K562 (cell line): ENCODE data around the gene PRR29. TPM values are rescaled to one million over a fixed set of nuclear protein-coding genes. Genes with fewer than 3 reads are reported as not detected.
A peak's percentile ranks its signal among the peaks of the same experiment; 100 is the strongest.

Experiments
- CBX1 ChIP-seq: sonication (generic); IDR thresholded peaks from 2 replicates; pipeline ENCODE4 v1.6.1; 2016; ENCODE audit warnings: antibody characterized with exemption, low read depth, mild to moderate bottlenecking
- CREBBP ChIP-seq: IDR thresholded peaks from one replicate; pipeline ENCODE4 v1.6.1; 2012; ENCODE audit warnings: low read depth, mild to moderate bottlenecking, control low read depth, inconsistent platforms, low read length
- HNRNPL ChIP-seq: fragments of 200-400 bp; formaldehyde crosslinking; IDR thresholded peaks from 2 replicates; pipeline ENCODE4 v1.6.1; 2017; ENCODE audit warnings: low read depth, mild to moderate bottlenecking, low read length
- L3MBTL2 ChIP-seq: fragments of 450-650 bp; IDR thresholded peaks from 2 replicates; pipeline ENCODE4 v1.6.1; 2016; ENCODE audit warnings: mild to moderate bottlenecking, moderate library complexity
- POLR3A ChIP-seq: IDR thresholded peaks from 2 replicates; pipeline ENCODE4 v1.6.1; 2011; ENCODE audit warnings: borderline replicate concordance, mild to moderate bottlenecking, moderate library complexity; ENCODE audit not compliant: insufficient read length, insufficient read depth; ENCODE audit errors: extremely low read depth
- PURB ChIP-seq: sonication (generic); formaldehyde crosslinking; IDR thresholded peaks from 2 replicates; pipeline ENCODE4 v1.9.0; 2021; ENCODE audit warnings: low read depth, mild to moderate bottlenecking, missing genetic modification reagents
- RUNX1 ChIP-seq: sonication (generic); IDR thresholded peaks from 2 replicates; pipeline ENCODE4 v1.6.1; 2016; ENCODE audit warnings: antibody characterized with exemption, low read depth
- SMARCA5 ChIP-seq: fragments of 450-650 bp; IDR thresholded peaks from 2 replicates; pipeline ENCODE4 v1.6.1; 2016
- SREBF1 ChIP-seq: fragments of 150-350 bp; IDR thresholded peaks from 2 replicates; pipeline ENCODE4 v1.6.1; 2014; ENCODE audit warnings: antibody characterized with exemption, low read depth, low read length, borderline replicate concordance
- TGIF2 ChIP-seq: sonication (generic); formaldehyde crosslinking; IDR thresholded peaks from 2 replicates; pipeline ENCODE4 v1.8.1; 2022; ENCODE audit warnings: mild to moderate bottlenecking, missing genetic modification reagents, moderate library complexity
- ZNF274 ChIP-seq: IDR thresholded peaks from 2 replicates; pipeline ENCODE4 v1.6.1; 2011; ENCODE audit warnings: low read depth, mild to moderate bottlenecking, low read length, moderate library complexity, borderline replicate concordance
- ZNF316 ChIP-seq: fragments of 450-650 bp; IDR thresholded peaks from 2 replicates; pipeline ENCODE4 v1.6.1; 2016
- ZNF77 ChIP-seq: fragments of 250-450 bp; sonication (Bioruptor Pico); IDR thresholded peaks from 2 replicates; pipeline ENCODE4 v1.5.0; 2020
- polyA plus RNA-seq, 8 experiments: library from polyadenylated mRNA; depleted of rRNA in 4 of 8; stranded (reverse) in 5 of 8; unstranded in 3 of 8; fragments of >200 nt; fragmentation: Nextera tagmentation in 2 of 8; fragmentation: Illumina TruSeq in 1 of 8; extraction: Ambion mirVana in 2 of 8; extraction: Trizol in 1 of 8; gene quantifications; 2 replicates each; pipeline versions ENCODE4 v1.2.1 to v1.2.3, GENCODE V29; 2011 to 2014; ENCODE audit warnings: inconsistent platforms in 1 of 8, missing spikeins in 1 of 8
- total RNA-seq, 7 experiments: library from RNA; depleted of rRNA in 6 of 7; stranded (reverse); fragments of >200 nt in 6 of 7; fragmentation: Illumina TruSeq in 2 of 7; extraction: Trizol in 2 of 7; gene quantifications; 2 replicates each; pipeline versions ENCODE4 v1.2.1 to v1.2.3, GENCODE V29; 2011 to 2021; ENCODE audit warnings: low replicate concordance in 1 of 7
- TF ChIP-seq, protein P1 (sequence below): fragments of 250-450 bp; sonication (Bioruptor Pico); IDR thresholded peaks from 2 replicates; pipeline ENCODE4 v1.4.0; 2020; ENCODE audit warnings: mild to moderate bottlenecking, moderate library complexity
- TF ChIP-seq, protein P2 (sequence below), 3 experiments: fragments of 200-800 bp in 1 of 3; sonication (Bioruptor generic) in 1 of 3; sonication (generic) in 1 of 3; formaldehyde crosslinking in 1 of 3; IDR thresholded peaks; 2 replicates each; pipeline versions ENCODE4 v1.6.1 to v1.8.0; 2016 to 2022; ENCODE audit warnings: mild to moderate bottlenecking in 2 of 3, missing compliant biosample characterization in 2 of 3, missing genetic modification characterization in 2 of 3, missing genetic modification reagents in 1 of 3
- TF ChIP-seq, protein P3 (sequence below): sonication (generic); formaldehyde crosslinking; IDR thresholded peaks from 2 replicates; pipeline ENCODE4 v1.9.0; 2022; ENCODE audit warnings: mild to moderate bottlenecking, missing genetic modification reagents
- TF ChIP-seq, protein P4 (sequence below): fragments of 250-450 bp; sonication (Bioruptor Pico); IDR thresholded peaks from 2 replicates; pipeline ENCODE4 v1.5.0; 2021; ENCODE audit warnings: mild to moderate bottlenecking, moderate library complexity
- TF ChIP-seq, protein P5 (sequence below): fragments of 250-450 bp; sonication (Bioruptor Pico); IDR thresholded peaks from 2 replicates; pipeline ENCODE4 v1.5.0; 2021; ENCODE audit warnings: mild to moderate bottlenecking, borderline replicate concordance

Gene PRR29
- total and polyA plus RNA-seq, 9 of the 15 experiments (the other 6 are each of a cell fraction or from before 2014, with no cell fraction given), result 0.08 to 0.58 (median 0.15) TPM; not detected in 5

DNA sequence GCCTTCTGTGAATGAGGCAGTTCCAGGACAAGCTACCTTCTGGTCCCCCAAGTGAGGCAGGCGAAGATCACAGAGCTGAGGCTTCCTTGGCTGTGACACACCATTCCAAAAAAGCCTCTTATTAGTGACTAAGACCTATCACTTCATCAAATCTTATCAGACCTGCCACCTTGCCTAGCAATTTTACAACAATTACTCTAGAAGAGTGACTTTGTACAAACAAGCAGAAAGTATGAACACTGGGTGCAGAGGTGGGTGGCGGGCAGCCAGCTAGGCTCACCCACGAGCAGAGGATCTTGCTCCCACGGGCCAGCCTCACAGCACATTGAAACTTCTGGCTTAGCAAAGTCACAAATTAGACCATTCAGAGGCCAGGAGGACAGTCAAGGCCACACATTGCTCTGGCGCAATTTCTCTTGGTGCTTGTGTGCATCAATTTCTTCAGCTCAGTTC, 24.5 kb downstream of the PRR29 start (continued):
- TF ChIP-seq, protein P1, sequence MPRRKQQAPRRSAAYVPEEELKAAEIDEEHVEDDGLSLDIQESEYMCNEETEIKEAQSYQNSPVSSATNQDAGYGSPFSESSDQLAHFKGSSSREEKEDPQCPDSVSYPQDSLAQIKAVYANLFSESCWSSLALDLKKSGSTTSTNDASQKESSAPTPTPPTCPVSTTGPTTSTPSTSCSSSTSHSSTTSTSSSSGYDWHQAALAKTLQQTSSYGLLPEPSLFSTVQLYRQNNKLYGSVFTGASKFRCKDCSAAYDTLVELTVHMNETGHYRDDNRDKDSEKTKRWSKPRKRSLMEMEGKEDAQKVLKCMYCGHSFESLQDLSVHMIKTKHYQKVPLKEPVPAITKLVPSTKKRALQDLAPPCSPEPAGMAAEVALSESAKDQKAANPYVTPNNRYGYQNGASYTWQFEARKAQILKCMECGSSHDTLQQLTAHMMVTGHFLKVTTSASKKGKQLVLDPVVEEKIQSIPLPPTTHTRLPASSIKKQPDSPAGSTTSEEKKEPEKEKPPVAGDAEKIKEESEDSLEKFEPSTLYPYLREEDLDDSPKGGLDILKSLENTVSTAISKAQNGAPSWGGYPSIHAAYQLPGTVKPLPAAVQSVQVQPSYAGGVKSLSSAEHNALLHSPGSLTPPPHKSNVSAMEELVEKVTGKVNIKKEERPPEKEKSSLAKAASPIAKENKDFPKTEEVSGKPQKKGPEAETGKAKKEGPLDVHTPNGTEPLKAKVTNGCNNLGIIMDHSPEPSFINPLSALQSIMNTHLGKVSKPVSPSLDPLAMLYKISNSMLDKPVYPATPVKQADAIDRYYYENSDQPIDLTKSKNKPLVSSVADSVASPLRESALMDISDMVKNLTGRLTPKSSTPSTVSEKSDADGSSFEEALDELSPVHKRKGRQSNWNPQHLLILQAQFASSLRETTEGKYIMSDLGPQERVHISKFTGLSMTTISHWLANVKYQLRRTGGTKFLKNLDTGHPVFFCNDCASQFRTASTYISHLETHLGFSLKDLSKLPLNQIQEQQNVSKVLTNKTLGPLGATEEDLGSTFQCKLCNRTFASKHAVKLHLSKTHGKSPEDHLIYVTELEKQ (CRISPR knock-in tag), result no peak
- TF ChIP-seq CBX1 (no peak), SMARCA5 (no peak), SREBF1 (no peak), CREBBP (no peak), L3MBTL2 (peak; percentile 17; the same call in 1 of the 2 replicates), ZNF274 (no peak), RUNX1 (no peak), POLR3A (no peak), ZNF77 (CRISPR knock-in tag) (no peak), ZNF316 (no peak), HNRNPL (no peak), PURB (CRISPR knock-in tag) (no peak), TGIF2 (no peak)
- TF ChIP-seq, protein P2, sequence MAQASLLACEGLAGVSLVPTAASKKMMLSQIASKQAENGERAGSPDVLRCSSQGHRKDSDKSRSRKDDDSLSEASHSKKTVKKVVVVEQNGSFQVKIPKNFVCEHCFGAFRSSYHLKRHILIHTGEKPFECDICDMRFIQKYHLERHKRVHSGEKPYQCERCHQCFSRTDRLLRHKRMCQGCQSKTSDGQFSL (CRISPR knock-in tag; IDR thresholded peaks at IDR 0.05), result no peak
- TF ChIP-seq, protein P2 (tag; IDR thresholded peaks at IDR 0.05), result no peak
- TF ChIP-seq, protein P3, sequence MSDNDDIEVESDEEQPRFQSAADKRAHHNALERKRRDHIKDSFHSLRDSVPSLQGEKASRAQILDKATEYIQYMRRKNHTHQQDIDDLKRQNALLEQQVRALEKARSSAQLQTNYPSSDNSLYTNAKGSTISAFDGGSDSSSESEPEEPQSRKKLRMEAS (CRISPR knock-in tag), result no peak
- TF ChIP-seq, protein P4, sequence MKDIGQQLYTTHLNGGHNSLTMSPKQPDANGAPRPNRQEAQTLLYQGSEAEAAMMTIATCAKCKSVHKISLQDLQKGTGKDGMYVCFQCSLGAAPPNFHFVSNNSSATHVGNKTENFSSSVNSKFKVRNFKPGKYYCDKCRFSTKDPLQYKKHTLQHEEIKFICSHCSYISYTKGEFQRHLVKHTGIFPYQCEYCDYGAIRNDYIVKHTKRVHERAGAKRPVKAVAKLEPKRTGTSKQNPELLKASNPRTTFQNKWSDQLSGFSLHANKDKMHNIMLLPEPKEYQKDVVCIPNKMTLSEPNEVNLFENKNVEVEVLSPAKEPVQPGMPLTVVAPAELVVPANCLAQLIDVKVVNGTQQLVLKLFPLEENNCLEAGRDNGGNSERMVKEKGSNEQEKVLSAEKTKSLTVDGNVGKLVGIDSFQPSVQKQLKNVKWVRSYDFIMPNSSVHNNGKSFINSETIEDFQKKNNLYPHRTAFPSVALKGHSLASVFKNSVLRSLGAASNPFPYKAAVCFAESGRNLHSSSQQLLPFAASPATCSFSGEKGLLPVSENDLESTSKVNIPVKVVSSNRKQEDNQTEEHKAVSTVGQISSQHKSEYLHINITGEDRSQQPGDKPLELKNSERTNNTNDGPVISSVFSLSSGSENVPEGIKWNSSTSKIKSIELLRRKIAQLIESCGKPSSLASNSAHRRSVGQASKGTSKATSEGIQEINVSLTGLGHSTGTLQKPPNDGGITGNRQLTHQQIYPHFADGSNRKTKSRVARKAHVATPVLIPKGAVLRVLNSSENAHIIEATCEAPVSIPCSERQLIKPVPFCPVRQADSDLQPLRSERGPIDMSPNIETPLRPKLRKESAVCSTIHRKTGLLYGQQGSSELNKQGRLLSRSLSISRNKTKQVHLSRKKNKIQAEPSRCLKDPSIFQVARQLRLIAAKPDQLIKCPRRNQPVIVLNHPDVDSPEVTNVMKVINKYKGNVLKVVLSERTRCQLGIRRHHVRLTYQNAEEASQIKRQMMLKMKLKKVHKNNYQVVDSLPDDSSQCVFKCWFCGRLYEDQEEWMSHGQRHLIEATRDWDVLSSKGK, result no peak
- TF ChIP-seq, protein P5, sequence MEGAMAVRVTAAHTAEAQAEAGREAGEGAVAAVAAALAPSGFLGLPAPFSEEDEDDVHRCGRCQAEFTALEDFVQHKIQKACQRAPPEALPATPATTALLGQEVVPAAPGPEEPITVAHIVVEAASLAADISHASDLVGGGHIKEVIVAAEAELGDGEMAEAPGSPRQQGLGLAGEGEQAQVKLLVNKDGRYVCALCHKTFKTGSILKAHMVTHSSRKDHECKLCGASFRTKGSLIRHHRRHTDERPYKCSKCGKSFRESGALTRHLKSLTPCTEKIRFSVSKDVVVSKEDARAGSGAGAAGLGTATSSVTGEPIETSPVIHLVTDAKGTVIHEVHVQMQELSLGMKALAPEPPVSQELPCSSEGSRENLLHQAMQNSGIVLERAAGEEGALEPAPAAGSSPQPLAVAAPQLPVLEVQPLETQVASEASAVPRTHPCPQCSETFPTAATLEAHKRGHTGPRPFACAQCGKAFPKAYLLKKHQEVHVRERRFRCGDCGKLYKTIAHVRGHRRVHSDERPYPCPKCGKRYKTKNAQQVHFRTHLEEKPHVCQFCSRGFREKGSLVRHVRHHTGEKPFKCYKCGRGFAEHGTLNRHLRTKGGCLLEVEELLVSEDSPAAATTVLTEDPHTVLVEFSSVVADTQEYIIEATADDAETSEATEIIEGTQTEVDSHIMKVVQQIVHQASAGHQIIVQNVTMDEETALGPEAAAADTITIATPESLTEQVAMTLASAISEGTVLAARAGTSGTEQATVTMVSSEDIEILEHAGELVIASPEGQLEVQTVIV (CRISPR knock-in tag), result no peak
